HepG2 (cell line): ENCODE data around the gene VCAN. TPM values are rescaled to one million over a fixed set of nuclear protein-coding genes. Genes with fewer than 3 reads are reported as not detected.
A peak's percentile ranks its signal among the peaks of the same experiment; 100 is the strongest.

Experiments used
- BATF2 ChIP-seq: sonication (generic); formaldehyde crosslinking; IDR thresholded peaks from 2 replicates; pipeline ENCODE4 v1.8.0; 2022; ENCODE audit warnings: mild to moderate bottlenecking, missing genetic modification reagents, moderate library complexity
- E2F1 ChIP-seq: sonication (generic); formaldehyde crosslinking; IDR thresholded peaks from 2 replicates; pipeline ENCODE4 v1.5.0; 2020; ENCODE audit warnings: missing genetic modification reagents
- EP300 ChIP-seq, 3 experiments: sonication (generic) in 1 of 3; formaldehyde crosslinking in 1 of 3; IDR thresholded peaks; 2 replicates each; pipeline versions ENCODE4 v1.5.1 to v1.6.1; 2011 to 2020; ENCODE audit warnings: low read depth in 2 of 3, low read length in 2 of 3, borderline replicate concordance in 1 of 3, improper control_type of control experiment in 1 of 3, mild to moderate bottlenecking in 1 of 3, missing genetic modification reagents in 1 of 3, moderate library complexity in 1 of 3
- FOXA1 ChIP-seq, 2 experiments: fragments of 450-650 bp in 1 of 2; sonication (generic) in 1 of 2; formaldehyde crosslinking in 1 of 2; IDR thresholded peaks; 2 replicates each; pipeline versions ENCODE4 v1.4.0 to v1.6.1; 2016 to 2020; ENCODE audit warnings: missing genetic modification reagents in 1 of 2
- FOXA3 ChIP-seq: IDR thresholded peaks from 2 replicates; pipeline ENCODE4 v1.6.1; 2016; ENCODE audit warnings: missing genetic modification reagents, missing compliant biosample characterization
- GTF3A ChIP-seq: sonication (generic); formaldehyde crosslinking; conservative IDR thresholded peaks from 2 replicates; pipeline ENCODE4 v1.4.0; 2020; ENCODE audit warnings: mild to moderate bottlenecking, missing genetic modification reagents
- JDP2 ChIP-seq: sonication (generic); formaldehyde crosslinking; IDR thresholded peaks from 2 replicates; pipeline ENCODE4 v1.8.1; 2022; ENCODE audit warnings: missing genetic modification reagents, borderline replicate concordance
- NAIF1 ChIP-seq: sonication (generic); formaldehyde crosslinking; IDR thresholded peaks from 2 replicates; pipeline ENCODE4 v1.5.0; 2020; ENCODE audit warnings: mild to moderate bottlenecking, missing genetic modification reagents, borderline replicate concordance
- NCOA1 ChIP-seq: sonication (generic); formaldehyde crosslinking; IDR thresholded peaks from 2 replicates; pipeline ENCODE4 v1.9.0; 2021; ENCODE audit warnings: missing genetic modification reagents
- SIN3A ChIP-seq: IDR thresholded peaks from 2 replicates; pipeline ENCODE4 v1.6.1; 2011; ENCODE audit warnings: low read depth, mild to moderate bottlenecking, control low read depth, low read length, borderline replicate concordance
- ZFP37 ChIP-seq: sonication (generic); formaldehyde crosslinking; IDR thresholded peaks from 2 replicates; pipeline ENCODE4 v1.4.0; 2020; ENCODE audit warnings: missing genetic modification reagents, borderline replicate concordance
- ZNF142 ChIP-seq: sonication (generic); formaldehyde crosslinking; IDR thresholded peaks from 2 replicates; pipeline ENCODE4 v1.4.0; 2020; ENCODE audit warnings: missing genetic modification reagents
- ZNF713 ChIP-seq: sonication (generic); formaldehyde crosslinking; IDR thresholded peaks from 2 replicates; pipeline ENCODE4 v1.4.0; 2020; ENCODE audit warnings: mild to moderate bottlenecking, missing genetic modification reagents
- polyA plus RNA-seq, 8 experiments: library from polyadenylated mRNA; depleted of rRNA in 3 of 8; stranded (reverse) in 7 of 8; unstranded in 1 of 8; fragments of >200 nt; fragmentation: Illumina TruSeq in 4 of 8; extraction: Trizol in 4 of 8; gene quantifications; 2 replicates each; pipeline versions ENCODE4 v1.2.1 to v1.2.3, GENCODE V29; 2011 to 2016; ENCODE audit warnings: low read depth in 4 of 8, missing spikeins in 1 of 8, mixed read lengths in 1 of 8; ENCODE audit not compliant: insufficient read depth in 1 of 8
- total RNA-seq, 5 experiments: library from RNA; depleted of rRNA; stranded (reverse); fragments of >200 nt; fragmentation: Illumina TruSeq; extraction: Trizol; gene quantifications; 2 replicates each; pipeline ENCODE4 v1.2.3, GENCODE V29; 2016; ENCODE audit warnings: low read depth in 1 of 5
- TF ChIP-seq, protein P1 (sequence below): sonication (generic); formaldehyde crosslinking; IDR thresholded peaks from 2 replicates; pipeline ENCODE4 v1.4.0; 2020; ENCODE audit warnings: mild to moderate bottlenecking, missing genetic modification reagents

The VCAN gene
- total and polyA plus RNA-seq, 2 of the 13 experiments (the other 11 are each of a cell fraction or from before 2014, with no cell fraction given): 1.2 to 3.5 TPM

DNA sequence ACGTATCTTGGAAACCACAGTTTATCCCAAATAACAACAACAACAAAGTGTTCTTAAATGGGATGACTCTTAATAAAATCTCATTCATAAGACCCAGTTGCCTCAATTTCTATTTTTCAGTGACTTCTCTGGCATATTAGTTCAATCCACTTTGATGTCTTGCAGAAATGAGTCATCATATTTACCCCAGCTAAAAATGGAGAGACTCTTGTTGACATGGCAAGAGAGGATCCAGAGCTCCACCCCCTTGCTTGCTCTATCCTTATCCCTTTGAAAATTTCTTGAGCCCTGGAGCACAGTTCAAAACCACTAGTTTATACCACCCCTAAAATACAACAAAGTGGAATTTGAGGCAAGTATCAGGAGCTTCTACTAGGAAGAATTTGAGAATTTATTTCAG lies 20.8 kb downstream of the VCAN start (continued):
- TF ChIP-seq ZNF142 (CRISPR knock-in tag) (no peak), GTF3A (CRISPR knock-in tag) (no peak), BATF2 (no peak), FOXA1 (IDR thresholded peaks at IDR 0.05) (no peak), FOXA1 (CRISPR knock-in tag; IDR thresholded peaks at IDR 0.05) (peak; percentile 70), NCOA1 (CRISPR knock-in tag) (no peak), NAIF1 (no peak), E2F1 (CRISPR knock-in tag) (no peak), ZNF713 (CRISPR knock-in tag) (no peak), SIN3A (no peak), FOXA3 (CRISPR knock-in tag) (peak; percentile 85), JDP2 (no peak), ZFP37 (no peak), EP300 (IDR thresholded peaks at IDR 0.05; ENCODE audit: low read depth in 2 of 2, low read length in 2 of 2) (peak in 1 of 2 experiments; percentile 47; a peak in 1 of 4 replicates), EP300 (CRISPR knock-in tag; IDR thresholded peaks at IDR 0.05; ENCODE audit: borderline replicate concordance) (no peak)
- TF ChIP-seq, protein P1, sequence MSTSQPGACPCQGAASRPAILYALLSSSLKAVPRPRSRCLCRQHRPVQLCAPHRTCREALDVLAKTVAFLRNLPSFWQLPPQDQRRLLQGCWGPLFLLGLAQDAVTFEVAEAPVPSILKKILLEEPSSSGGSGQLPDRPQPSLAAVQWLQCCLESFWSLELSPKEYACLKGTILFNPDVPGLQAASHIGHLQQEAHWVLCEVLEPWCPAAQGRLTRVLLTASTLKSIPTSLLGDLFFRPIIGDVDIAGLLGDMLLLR: no peak
